HCT116 (cell line): ENCODE data around the gene TACC3. TPM values are rescaled to one million over a fixed set of nuclear protein-coding genes. Genes with fewer than 3 reads are reported as not detected.
A peak's percentile ranks its signal among the peaks of the same experiment; 100 is the strongest.

ENCODE experiments used
- ATAC-seq: fragments of 200-7000 bp; cut with Tn5 transposase; 2 replicates; pipeline ENCODE4 v1.9.1; 2020; ENCODE audit warnings: mild to moderate bottlenecking, moderate library complexity
- BruUV-seq: library from RNA; stranded (reverse); fragments of 400-500 nt; replicated peaks from 2 replicates; lab custom pipeline; 2021; lab: Mats Ljungman, UMichigan
- CTCF ChIA-PET: fragments of 300-600 bp; sonication (Branson Sonifier 250); formaldehyde crosslinking; loops from one replicate; lab custom pipeline; 2021; ENCODE audit warnings: antibody characterized with exemption; lab: Charles Lee
- POLR2A ChIA-PET: fragments of 300-600, 350-600 bp; sonication (Branson Sonifier 250); formaldehyde crosslinking; loops from one replicate; lab custom pipeline; 2021; ENCODE audit warnings: antibody characterized with exemption; lab: Charles Lee
- RAD21 ChIA-PET, 2 experiments: fragments of 300-600 bp; sonication (Branson Sonifier 250); formaldehyde crosslinking; loops; one replicate each; lab custom pipeline; 2023; ENCODE audit warnings: low total read pairs in 2 of 2; ENCODE audit not compliant: uncharacterized antibody in 2 of 2, unreplicated experiment in 2 of 2, low non-redundant PET in 1 of 2; lab: Charles Lee
- DNase-seq: peaks from one replicate; pipeline ENCODE4 v3.0.0-alpha.2; 2010; ENCODE audit warnings: low read depth, low spot score
- H2AFZ ChIP-seq: fragments of 200-600 bp; shearing (Covaris generic), sonication (generic); 2 replicates; pipeline ENCODE4 v1.6.1; 2017; ENCODE audit warnings: low read depth, mixed run types, mixed read lengths, antibody characterized with exemption, low read length; ENCODE audit not compliant: poor library complexity, severe bottlenecking
- H3K27ac ChIP-seq: 2 replicates; pipeline ENCODE4 v1.5.1; 2012; ENCODE audit warnings: low read depth, low read length
- H3K27me3 ChIP-seq: fragments of 200-600 bp; sonication (generic); 2 replicates; pipeline ENCODE4 v1.6.1; 2016; ENCODE audit warnings: mixed run types, low read length, mixed read lengths; ENCODE audit not compliant: insufficient read depth
- H3K36me3 ChIP-seq, 2 experiments: fragments of 200-500 bp in 1 of 2; fragments of 200-600 bp in 1 of 2; sonication (Bioruptor generic) in 1 of 2; sonication (generic) in 1 of 2; 2 replicates each; pipeline versions ENCODE4 v1.5.1 to v1.6.1; 2014 to 2016; ENCODE audit warnings: low read length in 2 of 2, inconsistent platforms in 1 of 2, mixed read lengths in 1 of 2, mixed run types in 1 of 2; ENCODE audit not compliant: insufficient read depth in 2 of 2, control insufficient read depth in 1 of 2
- H3K4me1 ChIP-seq, 2 experiments: fragments of 200-600 bp in 1 of 2; sonication (generic) in 1 of 2; 2 replicates each; pipeline versions ENCODE4 v1.5.1 to v1.6.1; 2012 to 2017; ENCODE audit warnings: low read length in 2 of 2, inconsistent platforms in 1 of 2, mild to moderate bottlenecking in 1 of 2, mixed read lengths in 1 of 2, mixed run types in 1 of 2, moderate library complexity in 1 of 2; ENCODE audit not compliant: insufficient read depth in 2 of 2, control insufficient read depth in 1 of 2
- H3K4me2 ChIP-seq: fragments of 200-600 bp; sonication (generic); 2 replicates; pipeline ENCODE4 v1.6.1; 2017; ENCODE audit warnings: mixed run types, low read length, mixed read lengths
- H3K4me3 ChIP-seq, 2 experiments: fragments of 200-600 bp in 1 of 2; sonication (generic) in 1 of 2; replicated peaks in 1 of 2; 2 replicates each; pipeline ENCODE4 v1.5.1; 2011 to 2016; ENCODE audit warnings: low read length in 2 of 2, control low read depth in 1 of 2, low read depth in 1 of 2, mild to moderate bottlenecking in 1 of 2, mixed read lengths in 1 of 2, mixed run types in 1 of 2
- H3K79me2 ChIP-seq: fragments of 200-600 bp; sonication (generic); 2 replicates; pipeline ENCODE4 v1.6.1; 2017; ENCODE audit warnings: mild to moderate bottlenecking, mixed run types, low read length, moderate library complexity, mixed read lengths; ENCODE audit not compliant: insufficient read depth
- H3K9ac ChIP-seq: fragments of 200-600 bp; sonication (generic); 2 replicates; pipeline ENCODE4 v1.6.1; 2016; ENCODE audit warnings: low read length, mixed read lengths
- H3K9me2 ChIP-seq: fragments of 200-600 bp; sonication (generic), shearing (Covaris generic); 2 replicates; pipeline ENCODE4 v1.6.1; 2017; ENCODE audit warnings: mixed run types, mild to moderate bottlenecking, moderate library complexity; ENCODE audit not compliant: insufficient read depth
- H3K9me3 ChIP-seq, 2 experiments: fragments of 200-500 bp in 1 of 2; fragments of 200-600 bp in 1 of 2; sonication (Bioruptor generic) in 1 of 2; sonication (generic) in 1 of 2; 2 replicates each; pipeline ENCODE4 v1.6.1; 2014 to 2017; ENCODE audit warnings: low read length in 2 of 2, mixed read lengths in 2 of 2, inconsistent platforms in 1 of 2, low read depth in 1 of 2, mild to moderate bottlenecking in 1 of 2, mixed run types in 1 of 2, moderate library complexity in 1 of 2; ENCODE audit not compliant: control insufficient read depth in 1 of 2, insufficient read depth in 1 of 2
- H4K20me1 ChIP-seq: fragments of 200-600 bp; sonication (generic), shearing (Covaris generic); 2 replicates; pipeline ENCODE4 v1.6.1; 2017; ENCODE audit warnings: mixed run types, mild to moderate bottlenecking, moderate library complexity; ENCODE audit not compliant: insufficient read depth
- ATF3 ChIP-seq: IDR thresholded peaks from 2 replicates; pipeline ENCODE4 v1.6.1; 2012
- EZH2 ChIP-seq: fragments of 200-600 bp; sonication (generic); IDR thresholded peaks from 2 replicates; pipeline ENCODE4 v1.6.1; 2017; ENCODE audit warnings: antibody characterized with exemption, mixed run types
- EZH2phosphoT487 ChIP-seq: fragments of 200-600 bp; IDR thresholded peaks from 2 replicates; pipeline ENCODE4 v1.6.1; 2018; ENCODE audit warnings: antibody characterized with exemption, borderline replicate concordance
- MAX ChIP-seq: IDR thresholded peaks from 2 replicates; pipeline ENCODE4 v1.6.1; 2012
- RAD21 ChIP-seq: IDR thresholded peaks from 2 replicates; pipeline ENCODE4 v1.6.1; 2012; ENCODE audit warnings: low read depth, mild to moderate bottlenecking
- REST ChIP-seq: IDR thresholded peaks from 2 replicates; pipeline ENCODE4 v1.6.1; 2012; ENCODE audit warnings: low read depth
- SP1 ChIP-seq: IDR thresholded peaks from 2 replicates; pipeline ENCODE4 v1.6.1; 2012; ENCODE audit warnings: low read depth
- SRF ChIP-seq: IDR thresholded peaks from 2 replicates; pipeline ENCODE4 v1.6.1; 2012; ENCODE audit warnings: low read depth
- YY1 ChIP-seq: IDR thresholded peaks from 2 replicates; pipeline ENCODE4 v1.6.1; 2011; ENCODE audit warnings: low read length, low read depth, moderate library complexity, mild to moderate bottlenecking; ENCODE audit not compliant: insufficient replicate concordance; ENCODE audit errors: extremely low read depth
- ZBTB33 ChIP-seq: IDR thresholded peaks from 2 replicates; pipeline ENCODE4 v1.6.1; 2011; ENCODE audit warnings: mild to moderate bottlenecking, low read length, moderate library complexity; ENCODE audit not compliant: insufficient replicate concordance; ENCODE audit errors: extremely low read depth
- ZNF274 ChIP-seq: fragments of 200-500 bp; sonication (Bioruptor generic); IDR thresholded peaks from 2 replicates; pipeline ENCODE4 v1.6.1; 2014; ENCODE audit warnings: mild to moderate bottlenecking, low read depth, low read length, inconsistent platforms
- intact Hi-C: fragments of 100-400 bp; cut with micrococcal nuclease; formaldehyde crosslinking; loops from 2 replicates; pipeline ENCODE4 v1.10.0; 2022
- total RNA-seq: library from RNA; stranded (reverse); gene quantifications from one replicate; pipeline ENCODE4 v1.2.1, GENCODE V29; 2021; ENCODE audit not compliant: unreplicated experiment

Gene TACC3
- total RNA-seq, 1 experiment from 2014 or later, result 106 TPM

GRCh38 chr4:1727117-1728031 lies 6.1 kb downstream of the TACC3 start:
- Histone ChIP-seq H3K9me3 (no peaks in the 10 kb centered on the region), H3K36me3 (peaks cover 32 to 83% of the 10 kb centered on the region in 2 experiments), H3K4me1 (peaks cover 22 to 36% of the 10 kb centered on the region in 2 experiments), H3K27ac (peak overlapping the region; percentile 74), H3K9me2 (no peaks in the 10 kb centered on the region), H3K79me2 (peaks cover 97% of the 10 kb centered on the region), H3K9ac (no peak overlapping the region), H4K20me1 (no peaks in the 10 kb centered on the region; the same call in 1 of the 2 replicates), H3K4me3 (no peak overlapping the region), H3K27me3 (no peaks in the 10 kb centered on the region), H2AFZ (no peak overlapping the region), H3K4me2 (peak overlapping the region; percentile 53)
- POLR2A ChIA-PET, result no interaction called here
- DNase-seq (no peak), ATAC-seq (no peak)
- RAD21 ChIA-PET, result interaction anchor here in 1 of 2 experiments (0.6 kb wide), 1 partner anchor 664 kb away, joined by 3 read pairs; no protein-coding TSS in a partner anchor
- intact Hi-C loops, result no loop called here
- CTCF ChIA-PET, result interaction anchor here (0.6 to 4.6 kb wide), 3 partner anchors 15 to 68 kb away, joined by 3 to 26 read pairs (median 4); partner anchors contain the start of gene SLBP
- TF ChIP-seq YY1, result no peak
- TF ChIP-seq ZBTB33, result no peak
- TF ChIP-seq EZH2, result no peak
- no peak for TF ChIP-seq REST
- TF ChIP-seq SP1, result no peak
- TF ChIP-seq ZNF274, result no peak
- TF ChIP-seq MAX, result no peak
- no peak for TF ChIP-seq ATF3
- no peak for TF ChIP-seq EZH2phosphoT487
- no peak for TF ChIP-seq SRF
- TF ChIP-seq RAD21, result no peak
- BruUV-seq, result no TSS peak
